ENCODE results near the gene TREX2.

The TREX2 gene

GRCh38 chrX:153485396-153486080 lies 39.7 kb upstream of the TREX2 start:
- TF ChIP-seq CTCF (conservative IDR thresholded peaks at IDR 0.05; ENCODE audit: low read depth, low read length), result no peak
- no peak for DNase-seq (ENCODE audit: low read depth)
- H3K4me3 ChIP-seq (ENCODE audit: low read depth, low read length), result no peak overlapping the region

GRCh38 chrX:153482376-153483015 lies 36.6 kb upstream of the TREX2 start:
- no peak for DNase-seq (ENCODE audit: low read depth)
- TF ChIP-seq CTCF (conservative IDR thresholded peaks at IDR 0.05; ENCODE audit: low read depth, low read length), result no peak
- no peak overlapping the region for H3K4me3 ChIP-seq (ENCODE audit: low read depth, low read length)

- TF ChIP-seq CTCF (conservative IDR thresholded peaks at IDR 0.05; ENCODE audit: low read depth, low read length), result no peak
- no peak overlapping the region for H3K4me3 ChIP-seq (ENCODE audit: low read depth, low read length)
- no peak for DNase-seq (ENCODE audit: low read depth)
Observed at GRCh38 chrX:153481043-153481442, 35.2 kb upstream of the TREX2 start.

- no peak overlapping the region for H3K4me3 ChIP-seq (ENCODE audit: low read depth, low read length)
- no peak for TF ChIP-seq CTCF (conservative IDR thresholded peaks at IDR 0.05; ENCODE audit: low read depth, low read length)
- DNase-seq (ENCODE audit: low read depth), result no peak
Observed at GRCh38 chrX:153478746-153479145, 32.9 kb upstream of the TREX2 start.

- DNase-seq (ENCODE audit: low read depth), result no peak
- H3K4me3 ChIP-seq (ENCODE audit: low read depth, low read length), result no peak overlapping the region
- TF ChIP-seq CTCF (conservative IDR thresholded peaks at IDR 0.05; ENCODE audit: low read depth, low read length), result no peak
Observed at GRCh38 chrX:153477901-153478300, 32.0 kb upstream of the TREX2 start.

GRCh38 chrX:153477364-153477857 lies 31.6 kb upstream of the TREX2 start:
- TF ChIP-seq CTCF (conservative IDR thresholded peaks at IDR 0.05; ENCODE audit: low read depth, low read length), result no peak
- DNase-seq (ENCODE audit: low read depth), result no peak
- H3K4me3 ChIP-seq (ENCODE audit: low read depth, low read length), result no peak overlapping the region

Data from choroid plexus epithelial cell (primary cell).